Body of pancreas (tissue), 4 donors: ENCODE data around the gene SMIM1. TPM values are rescaled to one million over a fixed set of nuclear protein-coding genes. Genes with fewer than 3 reads are reported as not detected.
"Not testable (repeated sequence)": the region's sequence is repeated elsewhere in the genome, so short reads cannot be mapped to it uniquely, and the experiment has no call there.

Experiments
- ATAC-seq: fragments of 150-250 bp; one replicate; pipeline ENCODE4 v1.9.1; 2016
- DNase-seq, 4 donors: peaks; one replicate each; pipeline ENCODE4 v3.0.0-alpha.2; 2019
- H3K27ac ChIP-seq, 4 donors: fragments of 200-600 bp; sonication (generic); 1 replicate in 3 of 4; 2 replicates in 1 of 4; pipeline versions ENCODE4 v1.5.1 to v1.6.1; 2016 to 2019; ENCODE audit warnings: mild to moderate bottlenecking in 1 of 4, mixed read lengths in 1 of 4, moderate library complexity in 1 of 4
- H3K27me3 ChIP-seq, 2 donors: fragments of 200-600 bp; sonication (generic); one replicate each; pipeline ENCODE4 v1.6.0; 2016; ENCODE audit warnings: mild to moderate bottlenecking in 1 of 2
- H3K36me3 ChIP-seq, 2 donors: fragments of 200-600 bp; sonication (generic); replicated peaks in 1 of 2; 2 replicates each; pipeline ENCODE4 v1.5.1; 2016; ENCODE audit warnings: low read depth in 2 of 2; ENCODE audit not compliant: insufficient read depth in 1 of 2
- H3K4me1 ChIP-seq: fragments of 200-600 bp; sonication (generic); one replicate; pipeline ENCODE4 v1.6.0; 2016
- H3K4me3 ChIP-seq, 2 donors: fragments of 200-600 bp; sonication (generic); 1 replicate in 1 of 2; 2 replicates in 1 of 2; pipeline ENCODE4 v1.5.1; 2016 to 2019
- H3K9me3 ChIP-seq, 3 donors: fragments of 200-600 bp; sonication (generic); 1 replicate in 2 of 3; 2 replicates in 1 of 3; pipeline ENCODE4 v1.5.1; 2016
- POLR2A ChIP-seq, 3 donors: fragments of 450-650 bp; IDR thresholded peaks; one replicate each; pipeline ENCODE4 v1.6.1; 2016; ENCODE audit warnings: antibody characterized with exemption in 3 of 3, mild to moderate bottlenecking in 2 of 3
- WGBS, 2 donors: methylation state at CpG; one replicate each; pipeline ENCODE4 v1.1.5; 2017; 5-methylcytosine and 5-hydroxymethylcytosine counted together
- intact Hi-C: fragments of 100-400 bp; cut with DNase I; formaldehyde crosslinking; loops from one replicate; pipeline ENCODE4 v1.15.1; 2023
- total RNA-seq, 2 donors: library from RNA; depleted of rRNA; stranded (reverse); fragments of >200 nt; gene quantifications; one replicate each; pipeline ENCODE4 v1.1.0, GENCODE V29; 2016
- TF ChIP-seq, protein P1 (sequence below), 7 experiments: fragments of 450-650 bp in 4 of 7; fragments of 200-600 bp in 3 of 7; sonication (generic) in 3 of 7; IDR thresholded peaks; one replicate each; pipeline ENCODE4 v1.5.1; 2016 to 2019; ENCODE audit warnings: antibody characterized with exemption in 7 of 7

SMIM1 gene
- total RNA-seq, 2 donors from 2014 or later: 5.2 TPM; not detected in 1

DNA sequence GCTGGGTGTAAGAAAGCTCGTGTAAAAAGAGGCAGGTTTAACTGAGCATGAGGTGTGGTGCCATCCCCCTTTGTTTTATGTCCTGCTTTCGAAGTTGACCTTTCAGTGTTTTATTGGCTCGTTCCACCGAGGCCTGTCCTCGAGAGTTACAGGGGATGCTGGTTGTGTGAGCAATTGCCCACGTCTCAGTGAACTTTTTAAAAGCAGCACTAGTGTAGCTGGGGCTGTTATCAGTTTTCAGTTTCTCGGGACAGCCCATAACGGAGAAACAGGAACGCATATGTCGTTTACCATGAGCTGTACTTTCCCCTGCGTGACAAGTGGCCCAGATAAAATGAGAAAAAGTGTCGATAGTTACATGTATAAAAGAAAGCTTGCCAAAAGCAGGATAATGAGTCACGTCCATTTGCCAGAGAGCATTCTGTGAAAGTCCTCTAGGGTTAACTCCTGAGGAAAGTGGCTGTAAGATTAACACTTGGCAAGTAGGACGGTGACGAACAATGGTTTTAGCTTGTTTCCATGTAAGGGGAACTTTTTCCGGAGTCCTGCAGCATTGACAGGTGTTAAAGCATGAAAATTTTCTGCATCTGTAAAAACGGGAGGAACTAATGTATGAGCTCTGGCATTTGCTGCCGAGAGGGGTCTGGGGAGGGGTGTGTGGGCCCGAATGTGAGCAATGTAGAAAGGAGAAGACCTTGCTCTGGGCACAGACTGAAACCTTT, 31.5 kb downstream of the SMIM1 start:
- ATAC-seq: no peak
- no peak for TF ChIP-seq POLR2A (IDR thresholded peaks at IDR 0.05)
- TF ChIP-seq, protein P1, sequence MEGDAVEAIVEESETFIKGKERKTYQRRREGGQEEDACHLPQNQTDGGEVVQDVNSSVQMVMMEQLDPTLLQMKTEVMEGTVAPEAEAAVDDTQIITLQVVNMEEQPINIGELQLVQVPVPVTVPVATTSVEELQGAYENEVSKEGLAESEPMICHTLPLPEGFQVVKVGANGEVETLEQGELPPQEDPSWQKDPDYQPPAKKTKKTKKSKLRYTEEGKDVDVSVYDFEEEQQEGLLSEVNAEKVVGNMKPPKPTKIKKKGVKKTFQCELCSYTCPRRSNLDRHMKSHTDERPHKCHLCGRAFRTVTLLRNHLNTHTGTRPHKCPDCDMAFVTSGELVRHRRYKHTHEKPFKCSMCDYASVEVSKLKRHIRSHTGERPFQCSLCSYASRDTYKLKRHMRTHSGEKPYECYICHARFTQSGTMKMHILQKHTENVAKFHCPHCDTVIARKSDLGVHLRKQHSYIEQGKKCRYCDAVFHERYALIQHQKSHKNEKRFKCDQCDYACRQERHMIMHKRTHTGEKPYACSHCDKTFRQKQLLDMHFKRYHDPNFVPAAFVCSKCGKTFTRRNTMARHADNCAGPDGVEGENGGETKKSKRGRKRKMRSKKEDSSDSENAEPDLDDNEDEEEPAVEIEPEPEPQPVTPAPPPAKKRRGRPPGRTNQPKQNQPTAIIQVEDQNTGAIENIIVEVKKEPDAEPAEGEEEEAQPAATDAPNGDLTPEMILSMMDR (IDR thresholded peaks at IDR 0.05): no peak
- Histone ChIP-seq H3K36me3 (no peaks in the 10 kb centered on the region), H3K9me3 (no peaks in the 10 kb centered on the region), H3K4me3 (no peak overlapping the region), H3K27me3 (peaks cover 0 to 5% of the 10 kb centered on the region in 2 donors), H3K4me1 (no peaks in the 10 kb centered on the region), H3K27ac (no peak overlapping the region)
- intact Hi-C loops: no loop called here
- 61 to 67% methylated on average over 19 of the region's 19 CpGs for WGBS, 2 donors
- no peak for DNase-seq

DNA sequence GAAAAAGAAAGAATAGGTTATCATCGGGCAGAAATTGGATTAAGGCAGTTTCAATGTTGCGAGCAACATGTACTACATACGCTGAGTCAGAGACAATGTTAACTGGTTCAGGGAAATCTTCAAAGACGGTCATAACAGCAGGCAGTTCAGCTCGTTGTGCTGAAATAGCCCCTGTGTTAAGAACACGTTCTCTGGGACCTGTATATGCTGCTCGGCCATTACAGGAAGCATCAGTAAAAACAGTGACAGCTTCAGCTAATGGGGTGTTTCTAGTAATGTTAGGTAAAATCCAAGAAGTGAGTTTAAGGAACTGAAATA, 32.0 kb downstream of the SMIM1 start:
- H3K27me3 ChIP-seq, H3K27ac ChIP-seq, intact Hi-C loops, H3K4me1 ChIP-seq, H3K9me3 ChIP-seq, DNase-seq, ATAC-seq, H3K36me3 ChIP-seq, H3K4me3 ChIP-seq: not testable (repeated sequence)
- 54 to 68% methylated on average over 7 of the region's 7 CpGs for WGBS, 2 donors

DNA sequence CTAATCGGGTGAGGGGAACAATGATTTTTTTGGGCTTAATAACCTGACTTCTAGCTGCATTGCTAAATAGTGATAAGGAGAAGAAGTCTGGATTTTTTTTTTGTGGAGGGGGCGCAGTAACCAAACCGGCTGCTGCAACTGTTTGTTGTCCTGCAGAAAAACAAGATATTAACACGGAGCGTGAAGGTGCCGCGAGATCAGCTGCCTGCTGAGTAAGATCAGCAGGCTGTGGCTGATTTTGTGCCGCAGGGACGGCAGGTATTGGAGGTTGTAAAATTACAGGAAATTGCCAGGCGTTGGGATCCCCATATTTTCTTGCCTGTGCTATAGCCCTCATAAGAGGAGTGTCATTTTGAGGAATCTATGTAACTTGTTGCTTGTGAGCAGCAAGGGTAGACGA, 32.5 kb downstream of the SMIM1 start:
- intact Hi-C loops: no loop called here
- Histone ChIP-seq H3K27ac (no peak overlapping the region), H3K36me3 (no peaks in the 10 kb centered on the region), H3K27me3 (peaks cover 0 to 5% of the 10 kb centered on the region in 2 donors), H3K4me1 (no peaks in the 10 kb centered on the region), H3K9me3 (no peaks in the 10 kb centered on the region), H3K4me3 (no peak overlapping the region)
- DNase-seq: no peak
- TF ChIP-seq, protein P1 (IDR thresholded peaks at IDR 0.05): no peak
- no peak for TF ChIP-seq POLR2A (IDR thresholded peaks at IDR 0.05)
- WGBS, 2 donors: 61 to 68% methylated on average over 11 of the region's 11 CpGs
- no peak for ATAC-seq

DNA sequence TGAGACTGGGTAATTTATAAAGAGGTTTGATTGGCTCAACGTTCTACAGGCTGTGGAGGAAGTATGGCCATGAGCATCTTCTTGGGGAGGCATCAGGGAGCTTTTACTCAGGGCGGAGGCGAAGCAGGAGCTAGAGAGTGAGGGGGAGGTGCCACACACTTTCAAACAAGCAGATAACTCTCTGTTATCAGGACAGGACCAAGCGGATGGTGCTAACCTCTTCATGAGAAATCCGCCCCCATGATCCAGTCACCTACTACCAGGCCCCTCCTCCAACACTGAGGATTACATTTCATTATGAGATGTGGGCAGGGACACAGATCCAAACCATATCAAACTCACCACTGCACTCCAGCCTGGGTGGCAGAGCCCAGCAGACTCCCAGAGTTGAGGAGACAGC, 35.2 kb downstream of the SMIM1 start:
- no peaks in the 10 kb centered on the region for H3K4me1 ChIP-seq
- ATAC-seq: no peak
- TF ChIP-seq, protein P1 (IDR thresholded peaks at IDR 0.05): no peak
- TF ChIP-seq POLR2A (IDR thresholded peaks at IDR 0.05): no peak
- peaks cover 0 to 5% of the 10 kb centered on the region in 2 donors for H3K27me3 ChIP-seq
- no peaks in the 10 kb centered on the region for H3K36me3 ChIP-seq
- no peak overlapping the region for H3K27ac ChIP-seq
- DNase-seq: no peak
- intact Hi-C loops: no loop called here
- no peak overlapping the region for H3K4me3 ChIP-seq
- 60 to 62% methylated on average over 3 to 5 of the region's 5 CpGs for WGBS, 2 donors
- H3K9me3 ChIP-seq: no peaks in the 10 kb centered on the region

DNA sequence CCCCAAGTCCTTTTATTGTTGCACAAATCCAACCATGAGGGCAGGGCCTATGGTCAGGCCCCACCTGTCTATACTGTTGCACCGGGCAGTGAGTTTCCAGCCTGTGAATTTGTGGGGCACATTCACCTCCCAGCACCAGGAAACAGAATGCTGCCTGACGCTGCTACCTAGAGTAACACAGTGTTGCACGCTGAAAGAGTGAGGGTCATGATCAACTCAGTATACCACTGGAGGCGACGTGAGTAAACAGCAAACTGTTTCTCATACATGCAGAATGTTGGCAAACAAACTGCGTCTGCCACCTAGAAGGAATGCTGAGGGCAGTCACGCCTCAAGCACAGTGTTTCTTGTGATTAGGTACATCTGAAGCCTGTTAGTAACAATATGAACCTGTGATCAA, 37.1 kb downstream of the SMIM1 start:
- DNase-seq (no peak), ATAC-seq (no peak)
- WGBS, 2 donors: 51 to 62% methylated on average over 6 to 7 of the region's 7 CpGs

DNA sequence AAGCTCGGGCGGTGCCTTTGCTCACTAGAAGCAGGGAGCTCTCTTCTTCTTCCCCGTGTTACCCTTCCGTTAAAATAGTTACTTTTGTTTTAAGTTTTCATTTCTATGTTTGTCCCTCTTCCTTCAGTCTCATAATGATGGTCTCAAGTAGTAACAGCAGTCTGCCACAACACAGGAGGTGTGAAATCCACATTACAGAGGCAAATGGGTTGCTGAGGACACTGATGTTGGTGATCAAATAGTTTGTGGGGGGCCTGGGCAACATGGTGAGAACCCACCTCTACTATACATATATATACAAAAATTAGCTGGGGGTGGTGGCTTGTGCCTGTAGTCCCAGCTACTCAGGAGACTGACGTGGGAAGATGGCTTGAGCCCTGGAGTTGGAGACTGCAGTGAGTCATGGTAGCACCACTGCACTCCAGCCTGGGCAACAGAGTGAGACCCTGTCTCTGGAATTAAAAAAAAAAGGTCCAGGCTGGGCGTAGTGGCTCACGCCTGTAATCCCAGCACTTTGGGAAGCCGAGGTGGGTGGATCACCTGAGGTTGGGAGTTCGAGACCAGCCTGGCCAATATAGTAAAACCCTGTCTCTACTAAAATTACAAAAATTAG, 37.7 kb downstream of the SMIM1 start:
- H3K27me3 ChIP-seq, H3K4me3 ChIP-seq, ATAC-seq, H3K27ac ChIP-seq, intact Hi-C loops, H3K9me3 ChIP-seq, H3K36me3 ChIP-seq, DNase-seq, H3K4me1 ChIP-seq: not testable (repeated sequence)
- 68 to 71% methylated on average over 9 of the region's 9 CpGs for WGBS, 2 donors

More for the DNA sequence above, 37.1 kb downstream of the SMIM1 start:
- Histone ChIP-seq H3K4me1 (no peaks in the 10 kb centered on the region), H3K4me3 (no peak overlapping the region), H3K27ac (no peak overlapping the region), H3K36me3 (peaks cover 0 to 4% of the 10 kb centered on the region in 2 donors), H3K27me3 (no peaks in the 10 kb centered on the region), H3K9me3 (no peaks in the 10 kb centered on the region)
- TF ChIP-seq, protein P1 (IDR thresholded peaks at IDR 0.05): no peak
- no peak for TF ChIP-seq POLR2A (IDR thresholded peaks at IDR 0.05)
- intact Hi-C loops: no loop called here
